ENCODE data around the gene RIC8A.
A peak's percentile ranks its signal among the peaks of the same experiment; 100 is the strongest.
"Not testable (repeated sequence)": the region's sequence is repeated elsewhere in the genome, so short reads cannot be mapped to it uniquely, and the experiment has no call there.

DNA sequence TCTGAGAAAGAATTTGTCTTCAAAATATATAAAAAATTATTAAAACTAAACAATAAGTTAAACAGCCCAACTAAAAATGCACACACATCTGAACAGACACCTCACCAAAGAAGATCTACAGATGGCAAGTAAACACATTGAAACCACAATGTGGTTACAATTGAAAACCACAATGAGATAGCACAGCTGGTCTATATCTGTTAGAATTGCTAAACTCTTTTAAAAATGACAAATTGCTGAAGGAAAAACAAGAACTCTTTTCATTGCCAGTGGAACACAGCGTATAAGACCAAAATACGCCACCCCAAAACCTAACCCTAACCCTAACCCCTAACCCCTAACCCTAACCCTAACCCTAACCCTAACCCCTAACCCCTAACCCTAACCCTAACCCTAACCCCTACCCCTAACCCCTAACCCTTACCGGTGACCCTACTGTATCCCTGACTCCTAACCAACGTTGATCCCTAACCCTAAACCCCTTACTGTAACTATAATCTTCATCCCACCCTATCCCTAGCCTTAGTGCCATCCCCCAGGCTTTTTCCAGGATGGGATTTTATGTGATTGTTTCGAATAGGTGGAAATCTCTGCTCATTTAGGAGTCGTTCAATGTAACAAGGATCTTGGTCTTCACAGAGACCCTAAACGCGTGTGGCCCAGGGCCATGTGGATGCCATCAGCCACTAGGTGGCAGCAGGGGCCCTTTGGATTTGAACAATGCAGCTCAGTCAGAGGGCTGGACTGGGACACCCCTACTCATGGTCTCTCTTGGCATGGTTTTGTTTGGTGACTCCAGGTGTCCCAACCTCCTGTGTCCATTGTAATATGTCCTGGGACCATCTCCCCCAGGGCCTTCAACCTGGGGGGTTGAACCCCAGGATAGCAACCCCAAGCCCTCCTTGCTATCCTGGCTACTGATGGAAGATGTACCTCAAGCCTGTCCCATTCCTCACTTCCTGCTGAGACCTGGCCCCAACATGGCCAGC is 15.7 kb upstream of the RIC8A start:
- TF ChIP-seq, protein P1, sequence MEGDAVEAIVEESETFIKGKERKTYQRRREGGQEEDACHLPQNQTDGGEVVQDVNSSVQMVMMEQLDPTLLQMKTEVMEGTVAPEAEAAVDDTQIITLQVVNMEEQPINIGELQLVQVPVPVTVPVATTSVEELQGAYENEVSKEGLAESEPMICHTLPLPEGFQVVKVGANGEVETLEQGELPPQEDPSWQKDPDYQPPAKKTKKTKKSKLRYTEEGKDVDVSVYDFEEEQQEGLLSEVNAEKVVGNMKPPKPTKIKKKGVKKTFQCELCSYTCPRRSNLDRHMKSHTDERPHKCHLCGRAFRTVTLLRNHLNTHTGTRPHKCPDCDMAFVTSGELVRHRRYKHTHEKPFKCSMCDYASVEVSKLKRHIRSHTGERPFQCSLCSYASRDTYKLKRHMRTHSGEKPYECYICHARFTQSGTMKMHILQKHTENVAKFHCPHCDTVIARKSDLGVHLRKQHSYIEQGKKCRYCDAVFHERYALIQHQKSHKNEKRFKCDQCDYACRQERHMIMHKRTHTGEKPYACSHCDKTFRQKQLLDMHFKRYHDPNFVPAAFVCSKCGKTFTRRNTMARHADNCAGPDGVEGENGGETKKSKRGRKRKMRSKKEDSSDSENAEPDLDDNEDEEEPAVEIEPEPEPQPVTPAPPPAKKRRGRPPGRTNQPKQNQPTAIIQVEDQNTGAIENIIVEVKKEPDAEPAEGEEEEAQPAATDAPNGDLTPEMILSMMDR (IDR thresholded peaks at IDR 0.05): peak; percentile 47
- not testable (repeated sequence) for TF ChIP-seq MAZ (IDR thresholded peaks at IDR 0.05; ENCODE audit: borderline replicate concordance, low read depth, low read length); SREBF2 (IDR thresholded peaks at IDR 0.05); CHD2 (IDR thresholded peaks at IDR 0.05; ENCODE audit: low read length, partially characterized antibody); RARB (CRISPR knock-in tag; IDR thresholded peaks at IDR 0.05); POLR2A (IDR thresholded peaks at IDR 0.05; ENCODE audit: low read length); HDAC2 (IDR thresholded peaks at IDR 0.05); NR3C1 (IDR thresholded peaks at IDR 0.05)
- TF ChIP-seq, protein P2, sequence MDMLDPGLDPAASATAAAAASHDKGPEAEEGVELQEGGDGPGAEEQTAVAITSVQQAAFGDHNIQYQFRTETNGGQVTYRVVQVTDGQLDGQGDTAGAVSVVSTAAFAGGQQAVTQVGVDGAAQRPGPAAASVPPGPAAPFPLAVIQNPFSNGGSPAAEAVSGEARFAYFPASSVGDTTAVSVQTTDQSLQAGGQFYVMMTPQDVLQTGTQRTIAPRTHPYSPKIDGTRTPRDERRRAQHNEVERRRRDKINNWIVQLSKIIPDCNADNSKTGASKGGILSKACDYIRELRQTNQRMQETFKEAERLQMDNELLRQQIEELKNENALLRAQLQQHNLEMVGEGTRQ (IDR thresholded peaks at IDR 0.05): not testable (repeated sequence)
- TF ChIP-seq, protein P3, sequence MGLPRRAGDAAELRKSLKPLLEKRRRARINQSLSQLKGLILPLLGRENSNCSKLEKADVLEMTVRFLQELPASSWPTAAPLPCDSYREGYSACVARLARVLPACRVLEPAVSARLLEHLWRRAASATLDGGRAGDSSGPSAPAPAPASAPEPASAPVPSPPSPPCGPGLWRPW (IDR thresholded peaks at IDR 0.05): not testable (repeated sequence)
- TF ChIP-seq, protein P4, sequence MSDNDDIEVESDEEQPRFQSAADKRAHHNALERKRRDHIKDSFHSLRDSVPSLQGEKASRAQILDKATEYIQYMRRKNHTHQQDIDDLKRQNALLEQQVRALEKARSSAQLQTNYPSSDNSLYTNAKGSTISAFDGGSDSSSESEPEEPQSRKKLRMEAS (IDR thresholded peaks at IDR 0.05): not testable (repeated sequence)

Data from A549 (cell line).